ENCODE data around the gene OTOG. TPM values are rescaled to one million over a fixed set of nuclear protein-coding genes. Genes with fewer than 3 reads are reported as not detected.

The OTOG gene
- total and polyA plus RNA-seq, 2 donors (not counting 3 experiments of a cell fraction or from before 2014, with no cell fraction given), result not detected

DNA sequence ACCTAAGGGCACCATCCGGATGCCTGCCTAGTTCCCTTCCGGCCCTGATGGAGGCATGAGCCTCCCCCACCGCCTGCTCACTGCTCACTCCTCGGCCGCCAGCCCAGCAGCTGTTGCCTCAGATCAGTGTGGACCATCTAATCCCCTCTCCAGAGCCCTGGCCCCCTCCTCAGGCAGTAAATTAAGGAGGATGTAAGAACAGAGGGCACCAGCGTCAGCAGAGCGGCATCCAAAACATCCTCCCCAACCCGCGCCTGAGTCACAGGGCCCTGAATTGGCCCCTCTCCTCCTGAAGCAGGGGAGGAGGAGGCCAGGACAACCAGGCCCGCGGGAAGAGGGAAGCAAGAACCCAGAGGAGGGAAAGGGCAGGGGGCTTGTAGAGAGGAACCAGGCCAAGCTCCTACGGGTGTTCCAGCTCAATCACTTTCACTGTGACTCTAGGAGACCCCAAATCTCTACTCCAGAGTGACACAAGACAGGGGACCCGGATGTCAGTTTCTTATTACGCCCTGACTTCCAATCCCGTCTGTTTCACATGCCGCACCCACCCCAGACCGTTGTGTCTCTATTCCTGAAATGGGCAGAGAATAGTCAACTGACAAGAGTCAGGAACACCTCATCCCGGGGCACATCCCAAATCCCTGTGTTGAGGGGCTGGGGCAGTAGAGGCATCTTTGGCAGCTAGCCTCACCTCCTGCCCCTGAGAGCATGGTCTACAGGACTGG is 141.0 kb downstream of the OTOG start:
- TF ChIP-seq MYC (IDR thresholded peaks at IDR 0.05; ENCODE audit: low read depth, low read length) (no peak), POLR2AphosphoS5 (IDR thresholded peaks at IDR 0.05; ENCODE audit: insufficient read depth, low read depth, low read length) (no peak), GATA2 (IDR thresholded peaks at IDR 0.05; ENCODE audit: insufficient read depth, insufficient read length, low read depth, low read length) (no peak), FOS (IDR thresholded peaks at IDR 0.05; ENCODE audit: borderline replicate concordance, insufficient read depth, low read length) (no peak), POLR2A (IDR thresholded peaks at IDR 0.05; ENCODE audit: low read depth, low read length) (no peak), JUN (IDR thresholded peaks at IDR 0.05; ENCODE audit: borderline replicate concordance, insufficient read depth, insufficient read length, low read depth) (no peak)
- no peak overlapping the region for H3K4me2 ChIP-seq (ENCODE audit: insufficient read depth, low read length)
- FAIRE-seq (no peak), DNase-seq (ENCODE audit: low read depth, low spot score) (no peak)
- H2AFZ ChIP-seq (ENCODE audit: low read depth, low read length), result no peak overlapping the region
- BruUV-seq (replicated peaks), result no TSS peak
- H3K79me2 ChIP-seq (ENCODE audit: control insufficient read depth, insufficient read depth, low read length), result no peaks in the 10 kb centered on the region
- H3K4me3 ChIP-seq (replicated peaks in 1 of 3; ENCODE audit: insufficient read depth in 1 of 3, low read depth in 1 of 3, low read length in 3 of 3), result no peak overlapping the region
- no peak overlapping the region for H3K9ac ChIP-seq (replicated peaks; ENCODE audit: extremely low read depth, insufficient read depth, low read length)
- POLR2A ChIA-PET, result no interaction called here
- no peaks in the 10 kb centered on the region for H3K4me1 ChIP-seq (ENCODE audit: control insufficient read depth, extremely low read depth, insufficient read depth, low read length)
- H3K27ac ChIP-seq (ENCODE audit: insufficient read depth, low read depth, low read length), result no peak overlapping the region
- peaks cover 7 to 19% of the 10 kb centered on the region in 2 experiments for H3K27me3 ChIP-seq (ENCODE audit: control insufficient read depth in 2 of 2, insufficient read depth in 2 of 2, low read length in 2 of 2)
- CTCF ChIA-PET, result no interaction called here
- intact Hi-C loops (cut with micrococcal nuclease) (no loop called here), dilution Hi-C loops (cut with MboI; ENCODE audit: extremely low pct_ligation_motif_present, low sequenced_read_pairs) (no loop called here)
- H4K20me1 ChIP-seq (replicated peaks; ENCODE audit: control insufficient read depth, extremely low read depth, insufficient read depth, low read length), result no peaks in the 10 kb centered on the region
- no peaks in the 10 kb centered on the region for H3K9me1 ChIP-seq (replicated peaks; ENCODE audit: control insufficient read depth, extremely low read depth, insufficient read depth, low read length)
- no peaks in the 10 kb centered on the region for H3K36me3 ChIP-seq (ENCODE audit: control insufficient read depth in 2 of 2, extremely low read depth in 1 of 2, insufficient read depth in 2 of 2, low read length in 2 of 2)
- H3K9me3 ChIP-seq (replicated peaks; ENCODE audit: control insufficient read depth, insufficient read depth, low read length), result no peaks in the 10 kb centered on the region

DNA sequence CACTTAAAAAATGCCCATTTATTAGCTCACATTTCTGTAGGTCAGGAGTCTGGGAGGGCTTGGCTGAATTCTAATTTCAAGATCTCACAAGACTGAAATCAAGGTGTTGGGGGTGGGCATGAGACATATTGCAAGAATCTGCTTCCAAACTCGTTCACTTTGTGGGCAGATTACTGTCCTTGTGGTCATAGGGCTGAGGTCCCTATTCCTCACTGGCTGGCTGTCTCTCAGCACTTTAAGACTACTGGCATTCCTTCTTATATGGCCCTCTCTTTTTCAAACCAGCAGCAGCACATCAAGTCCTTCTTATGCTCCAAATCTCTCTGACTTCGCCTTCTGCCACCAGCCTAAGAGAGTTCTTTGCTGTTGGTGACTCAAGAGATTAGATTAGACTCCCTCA is 144.5 kb downstream of the OTOG start:
- FAIRE-seq, result no peak
- ChIA-PET POLR2A (no interaction called here), CTCF (interaction anchor here (1.1 kb wide), 1 partner anchor 93 kb away, joined by 3 read pairs; no protein-coding TSS in a partner anchor)
- Histone ChIP-seq H2AFZ (ENCODE audit: low read depth, low read length) (no peak overlapping the region), H3K9ac (replicated peaks; ENCODE audit: extremely low read depth, insufficient read depth, low read length) (no peak overlapping the region), H3K4me3 (replicated peaks in 1 of 3; ENCODE audit: insufficient read depth in 1 of 3, low read depth in 1 of 3, low read length in 3 of 3) (no peak overlapping the region), H3K4me2 (ENCODE audit: insufficient read depth, low read length) (no peak overlapping the region), H3K79me2 (ENCODE audit: control insufficient read depth, insufficient read depth, low read length) (no peaks in the 10 kb centered on the region), H3K27ac (ENCODE audit: insufficient read depth, low read depth, low read length) (no peak overlapping the region), H3K9me1 (replicated peaks; ENCODE audit: control insufficient read depth, extremely low read depth, insufficient read depth, low read length) (no peaks in the 10 kb centered on the region), H3K36me3 (ENCODE audit: control insufficient read depth in 2 of 2, extremely low read depth in 1 of 2, insufficient read depth in 2 of 2, low read length in 2 of 2) (no peaks in the 10 kb centered on the region), H3K27me3 (ENCODE audit: control insufficient read depth in 2 of 2, insufficient read depth in 2 of 2, low read length in 2 of 2) (peaks cover 25 to 45% of the 10 kb centered on the region in 2 experiments), H4K20me1 (replicated peaks; ENCODE audit: control insufficient read depth, extremely low read depth, insufficient read depth, low read length) (no peaks in the 10 kb centered on the region), H3K4me1 (ENCODE audit: control insufficient read depth, extremely low read depth, insufficient read depth, low read length) (no peaks in the 10 kb centered on the region), H3K9me3 (replicated peaks; ENCODE audit: control insufficient read depth, insufficient read depth, low read length) (no peaks in the 10 kb centered on the region)
- no peak for TF ChIP-seq POLR2AphosphoS5 (IDR thresholded peaks at IDR 0.05; ENCODE audit: insufficient read depth, low read depth, low read length)
- TF ChIP-seq EZH2 (IDR thresholded peaks at IDR 0.05; ENCODE audit: borderline replicate concordance, low read depth, low read length, severe bottlenecking), result no peak
- TF ChIP-seq MYC (IDR thresholded peaks at IDR 0.05; ENCODE audit: low read depth, low read length), result no peak
- no peak for TF ChIP-seq FOS (IDR thresholded peaks at IDR 0.05; ENCODE audit: borderline replicate concordance, insufficient read depth, low read length)
- TF ChIP-seq CTCF (IDR thresholded peaks at IDR 0.05; ENCODE audit: extremely low read depth in 1 of 2, insufficient read depth in 1 of 2, low read depth in 1 of 2, low read length in 2 of 2), result no peak
- no peak for TF ChIP-seq MAX (IDR thresholded peaks at IDR 0.05; ENCODE audit: insufficient read depth, insufficient read length)
- no peak for TF ChIP-seq GATA2 (IDR thresholded peaks at IDR 0.05; ENCODE audit: insufficient read depth, insufficient read length, low read depth, low read length)
- intact Hi-C loops (cut with micrococcal nuclease), result no loop called here
- DNase-seq (ENCODE audit: low read depth, low spot score), result no peak
- dilution Hi-C loops (cut with MboI; ENCODE audit: extremely low pct_ligation_motif_present, low sequenced_read_pairs), result no loop called here
- no TSS peak for BruUV-seq (replicated peaks)

Data from endothelial cell of umbilical vein (primary cell).